ENCODE data around the gene PALM3.

Gene PALM3

DNA sequence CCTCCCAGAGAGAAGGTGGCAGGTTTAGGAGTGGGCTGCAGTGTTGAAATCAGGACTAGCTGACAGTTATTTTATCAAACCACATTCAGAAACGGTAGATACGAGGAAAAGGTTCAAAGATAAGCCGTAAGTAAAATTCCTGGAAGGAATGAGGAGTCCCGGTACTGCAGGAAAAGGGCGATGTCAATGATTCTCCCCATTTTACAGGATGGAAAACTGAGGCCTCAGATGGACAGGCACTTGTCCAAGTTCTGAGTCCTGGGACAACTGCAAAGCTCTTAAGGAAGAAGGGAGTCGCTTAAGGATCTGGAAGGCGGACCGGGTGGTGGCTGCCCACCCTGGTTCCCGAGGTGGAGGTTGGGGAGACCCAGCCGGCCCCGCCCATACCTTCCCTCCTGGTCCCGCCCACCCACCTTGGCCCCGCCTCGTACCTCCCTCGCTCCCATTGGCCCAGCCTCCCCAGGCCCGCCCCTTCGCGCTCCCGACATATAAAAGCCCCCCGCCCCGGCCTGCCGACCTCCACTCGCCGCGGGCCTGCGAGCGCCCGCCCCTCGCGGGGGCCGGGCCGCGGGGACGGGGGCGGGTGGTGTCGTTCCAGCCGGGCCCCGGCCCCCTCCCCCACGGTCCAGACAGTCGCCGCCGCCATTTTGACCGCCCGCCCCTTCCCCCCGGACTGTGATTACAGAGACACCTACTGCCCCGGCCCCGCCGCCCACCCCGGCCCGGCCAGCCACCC, 56.4 kb downstream of the PALM3 start:
- H3K4me3 ChIP-seq: peak overlapping the region; percentile 92
- peak; percentile 40 for DNase-seq (ENCODE audit: low read depth, low spot score)
- no peak for TF ChIP-seq EZH2 (IDR thresholded peaks at IDR 0.05)
- TF ChIP-seq FOXP2 (optimal IDR thresholded peaks at IDR 0.05; ENCODE audit: control extremely low read depth, extremely low read length, insufficient read depth): no peak
- TF ChIP-seq POLR2AphosphoS5 (IDR thresholded peaks at IDR 0.05; ENCODE audit: borderline replicate concordance, low read depth, low read length): no peak; the same call in 1 of the 2 replicates
- peak overlapping the region; percentile 87 for H3K9ac ChIP-seq (ENCODE audit: insufficient read length)
- no peaks in the 10 kb centered on the region for H3K9me3 ChIP-seq (ENCODE audit: low read depth, low read length)
- no peaks in the 10 kb centered on the region; the same call in 1 of the 2 replicates for H3K36me3 ChIP-seq (ENCODE audit: insufficient read depth, low read length)
- peak overlapping the region; percentile 91 for H3K27ac ChIP-seq

DNA sequence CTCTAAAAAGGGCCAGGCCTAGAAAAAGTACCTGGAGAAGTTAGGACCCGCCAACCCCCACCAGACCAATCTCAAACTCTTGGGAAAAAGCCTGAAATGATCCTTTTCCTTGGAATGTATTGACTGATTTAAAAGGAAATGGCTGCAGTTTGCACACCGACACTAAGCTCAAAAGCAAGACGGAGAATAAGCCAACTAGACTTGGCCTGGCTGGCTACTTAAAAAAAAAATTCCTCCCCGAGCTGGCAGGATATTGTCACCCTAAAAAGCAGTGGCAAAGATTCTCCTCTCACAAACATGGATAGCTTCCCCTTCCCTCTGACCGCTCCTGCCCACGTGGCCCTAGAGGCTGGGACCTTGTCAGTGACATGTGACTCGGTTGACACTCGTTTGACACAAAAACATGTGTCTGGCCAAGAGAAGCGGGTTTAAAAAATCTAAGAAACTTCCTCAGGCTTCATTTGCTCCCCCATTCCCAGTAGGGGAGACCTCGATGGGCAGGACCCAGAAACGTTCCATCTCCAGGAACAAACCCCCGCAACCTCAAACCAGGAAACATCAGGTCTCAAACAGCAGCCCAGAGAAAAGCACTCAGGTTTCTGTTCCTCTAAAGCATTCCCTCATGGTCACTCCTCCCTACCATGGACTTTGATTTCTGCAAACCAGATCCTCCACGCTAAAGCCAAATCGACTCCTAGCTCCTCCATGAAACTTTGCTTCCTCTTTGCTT, 57.1 kb downstream of the PALM3 start:
- no peak for DNase-seq (ENCODE audit: low read depth, low spot score)
- H3K4me3 ChIP-seq: peak overlapping the region; percentile 92
- TF ChIP-seq EZH2 (IDR thresholded peaks at IDR 0.05) (no peak), POLR2AphosphoS5 (IDR thresholded peaks at IDR 0.05; ENCODE audit: borderline replicate concordance, low read depth, low read length) (no peak), FOXP2 (optimal IDR thresholded peaks at IDR 0.05; ENCODE audit: control extremely low read depth, extremely low read length, insufficient read depth) (no peak)
- H3K9ac ChIP-seq (ENCODE audit: insufficient read length): no peak overlapping the region
- no peaks in the 10 kb centered on the region; the same call in 1 of the 2 replicates for H3K36me3 ChIP-seq (ENCODE audit: insufficient read depth, low read length)
- H3K27ac ChIP-seq: peak overlapping the region; percentile 62; the same call in 1 of the 2 replicates
- no peaks in the 10 kb centered on the region for H3K9me3 ChIP-seq (ENCODE audit: low read depth, low read length)
